Liver (tissue), 3 donors: ENCODE data around the gene DEFB124.

Source experiments
- FOXA1 ChIP-seq: IDR thresholded peaks from 2 replicates; pipeline ENCODE4 v1.6.1; 2016; ENCODE audit warnings: antibody characterized with exemption
- TF ChIP-seq, protein P1 (sequence below): IDR thresholded peaks from 2 replicates; pipeline ENCODE4 v1.6.1; 2016; ENCODE audit warnings: antibody characterized with exemption
- TF ChIP-seq, protein P2 (sequence below): fragments of 150-350 bp; IDR thresholded peaks from 2 replicates; pipeline ENCODE4 v1.5.1; 2017; ENCODE audit warnings: improper control_type of control experiment, low read depth, low read length; ENCODE audit not compliant: missing input control
- TF ChIP-seq, protein P3 (sequence below): IDR thresholded peaks from 2 replicates; pipeline ENCODE4 v1.6.1; 2016; ENCODE audit warnings: antibody characterized with exemption
- donor health status: healthy.
- donor health status: healthy.

DNA sequence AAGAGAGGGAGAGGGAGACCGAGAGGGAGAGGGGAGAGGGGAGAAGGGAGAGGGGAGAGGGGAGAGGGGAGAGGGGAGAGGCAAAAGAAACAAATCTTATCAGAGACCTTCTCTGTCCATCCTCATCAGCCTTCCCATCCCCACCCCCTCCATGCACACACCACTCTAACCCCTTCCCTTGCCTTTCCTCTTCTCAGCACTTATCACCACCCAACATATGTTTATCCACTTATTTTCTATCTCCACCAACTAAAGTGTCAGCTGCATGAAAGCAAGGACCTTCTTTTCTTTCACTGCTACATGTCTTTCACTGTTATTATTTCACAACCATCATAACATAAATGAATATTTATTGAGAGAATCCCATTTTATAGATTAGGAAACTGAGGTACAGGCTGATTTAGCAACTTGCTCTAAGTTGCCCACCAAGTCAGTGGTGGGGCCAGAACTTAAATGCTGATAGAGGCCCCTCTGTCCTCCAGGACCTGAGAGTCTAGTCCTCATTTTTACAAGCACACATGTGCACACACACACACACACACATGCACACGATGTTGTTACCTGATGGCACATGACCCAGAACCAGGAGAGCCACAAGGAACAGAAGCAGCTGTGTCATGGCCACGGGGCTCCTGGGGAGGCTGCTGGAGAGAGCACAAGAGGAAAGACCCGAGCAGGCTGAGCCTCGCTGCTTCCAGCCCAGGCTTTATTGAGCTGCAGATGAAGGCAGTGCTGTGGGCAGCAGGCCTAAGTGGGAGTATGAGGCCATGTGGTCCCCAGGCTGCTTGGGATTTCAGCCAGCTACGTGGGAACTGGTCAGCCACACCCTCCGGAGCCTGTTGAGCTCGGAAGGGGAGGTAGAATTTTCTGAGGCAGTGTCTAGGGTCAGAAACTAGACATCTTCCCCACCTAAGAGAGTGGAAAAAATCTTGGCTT, 2.3 kb downstream of the DEFB124 start:
- TF ChIP-seq, protein P1, sequence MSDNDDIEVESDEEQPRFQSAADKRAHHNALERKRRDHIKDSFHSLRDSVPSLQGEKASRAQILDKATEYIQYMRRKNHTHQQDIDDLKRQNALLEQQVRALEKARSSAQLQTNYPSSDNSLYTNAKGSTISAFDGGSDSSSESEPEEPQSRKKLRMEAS: no peak
- TF ChIP-seq, protein P2, sequence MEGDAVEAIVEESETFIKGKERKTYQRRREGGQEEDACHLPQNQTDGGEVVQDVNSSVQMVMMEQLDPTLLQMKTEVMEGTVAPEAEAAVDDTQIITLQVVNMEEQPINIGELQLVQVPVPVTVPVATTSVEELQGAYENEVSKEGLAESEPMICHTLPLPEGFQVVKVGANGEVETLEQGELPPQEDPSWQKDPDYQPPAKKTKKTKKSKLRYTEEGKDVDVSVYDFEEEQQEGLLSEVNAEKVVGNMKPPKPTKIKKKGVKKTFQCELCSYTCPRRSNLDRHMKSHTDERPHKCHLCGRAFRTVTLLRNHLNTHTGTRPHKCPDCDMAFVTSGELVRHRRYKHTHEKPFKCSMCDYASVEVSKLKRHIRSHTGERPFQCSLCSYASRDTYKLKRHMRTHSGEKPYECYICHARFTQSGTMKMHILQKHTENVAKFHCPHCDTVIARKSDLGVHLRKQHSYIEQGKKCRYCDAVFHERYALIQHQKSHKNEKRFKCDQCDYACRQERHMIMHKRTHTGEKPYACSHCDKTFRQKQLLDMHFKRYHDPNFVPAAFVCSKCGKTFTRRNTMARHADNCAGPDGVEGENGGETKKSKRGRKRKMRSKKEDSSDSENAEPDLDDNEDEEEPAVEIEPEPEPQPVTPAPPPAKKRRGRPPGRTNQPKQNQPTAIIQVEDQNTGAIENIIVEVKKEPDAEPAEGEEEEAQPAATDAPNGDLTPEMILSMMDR: no peak
- TF ChIP-seq FOXA1: no peak
- TF ChIP-seq, protein P3, sequence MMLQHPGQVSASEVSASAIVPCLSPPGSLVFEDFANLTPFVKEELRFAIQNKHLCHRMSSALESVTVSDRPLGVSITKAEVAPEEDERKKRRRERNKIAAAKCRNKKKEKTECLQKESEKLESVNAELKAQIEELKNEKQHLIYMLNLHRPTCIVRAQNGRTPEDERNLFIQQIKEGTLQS: no peak
